ENCODE results near the gene SKOR2.

DNA sequence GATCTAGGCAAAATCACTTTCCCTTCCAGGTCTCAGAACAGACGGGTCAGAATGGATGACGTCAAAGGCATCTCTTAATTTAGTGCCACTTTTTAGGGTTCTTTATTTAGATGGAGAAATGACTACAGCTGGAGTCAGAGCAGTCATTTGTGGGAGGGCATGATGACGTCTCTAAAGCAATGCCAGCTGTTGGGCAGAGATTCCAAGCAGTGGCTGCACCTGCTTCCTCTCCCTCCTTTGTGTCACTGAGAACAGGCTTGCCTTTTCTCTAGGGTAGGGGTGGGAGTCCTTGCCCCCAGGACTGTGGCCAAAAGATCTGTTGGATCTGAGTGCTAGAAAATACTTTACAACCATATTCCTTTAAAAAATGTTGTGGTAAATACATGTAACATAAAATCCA is 28.7 kb upstream of the SKOR2 start:
- TF ChIP-seq, protein P1, sequence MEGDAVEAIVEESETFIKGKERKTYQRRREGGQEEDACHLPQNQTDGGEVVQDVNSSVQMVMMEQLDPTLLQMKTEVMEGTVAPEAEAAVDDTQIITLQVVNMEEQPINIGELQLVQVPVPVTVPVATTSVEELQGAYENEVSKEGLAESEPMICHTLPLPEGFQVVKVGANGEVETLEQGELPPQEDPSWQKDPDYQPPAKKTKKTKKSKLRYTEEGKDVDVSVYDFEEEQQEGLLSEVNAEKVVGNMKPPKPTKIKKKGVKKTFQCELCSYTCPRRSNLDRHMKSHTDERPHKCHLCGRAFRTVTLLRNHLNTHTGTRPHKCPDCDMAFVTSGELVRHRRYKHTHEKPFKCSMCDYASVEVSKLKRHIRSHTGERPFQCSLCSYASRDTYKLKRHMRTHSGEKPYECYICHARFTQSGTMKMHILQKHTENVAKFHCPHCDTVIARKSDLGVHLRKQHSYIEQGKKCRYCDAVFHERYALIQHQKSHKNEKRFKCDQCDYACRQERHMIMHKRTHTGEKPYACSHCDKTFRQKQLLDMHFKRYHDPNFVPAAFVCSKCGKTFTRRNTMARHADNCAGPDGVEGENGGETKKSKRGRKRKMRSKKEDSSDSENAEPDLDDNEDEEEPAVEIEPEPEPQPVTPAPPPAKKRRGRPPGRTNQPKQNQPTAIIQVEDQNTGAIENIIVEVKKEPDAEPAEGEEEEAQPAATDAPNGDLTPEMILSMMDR (IDR thresholded peaks at IDR 0.05), result no peak
- no peak for TF ChIP-seq ZFX (IDR thresholded peaks at IDR 0.05; ENCODE audit: borderline replicate concordance)
